GM21825 (cell line): ENCODE results near the gene AURKB.
"Not testable (repeated sequence)": the region's sequence is repeated elsewhere in the genome, so short reads cannot be mapped to it uniquely, and the experiment has no call there.

Source experiments
- ATAC-seq: cut with Tn5 transposase; IDR thresholded peaks from one replicate; pipeline ENCODE4 v1.9.1; 2021; ENCODE audit warnings: mild to moderate bottlenecking, moderate library complexity; ENCODE audit not compliant: unreplicated experiment

AURKB gene

GRCh38 chr17:8189041-8189710 is 21.2 kb downstream of the AURKB start:
- no peak for ATAC-seq

GRCh38 chr17:8188263-8188839 is 22.0 kb downstream of the AURKB start:
- no peak for ATAC-seq

- ATAC-seq, result no peak
Measured at GRCh38 chr17:8187517-8188262, 22.7 kb downstream of the AURKB start.

- no peak for ATAC-seq
Measured at GRCh38 chr17:8186787-8187516, 23.4 kb downstream of the AURKB start.

- no peak for ATAC-seq
Measured at GRCh38 chr17:8186446-8186786, 24.0 kb downstream of the AURKB start.

GRCh38 chr17:8185582-8186445 is 24.6 kb downstream of the AURKB start:
- peak; percentile 21 for ATAC-seq

GRCh38 chr17:8176998-8177731 is 33.2 kb downstream of the AURKB start:
- no peak for ATAC-seq

GRCh38 chr17:8176197-8176940 is 34.0 kb downstream of the AURKB start, which contains the start of gene TMEM107:
TMEM107 (minus strand) TSS chr17:8176380; CDS start chr17:8176286, 94 bp downstream.
- no peak for ATAC-seq

GRCh38 chr17:8175795-8176196 is 34.6 kb downstream of the AURKB start:
- no peak for ATAC-seq

GRCh38 chr17:8173871-8174322 is 36.5 kb downstream of the AURKB start:
- ATAC-seq, result peak; percentile 4

- peak; percentile 57 for ATAC-seq
Measured at GRCh38 chr17:8173056-8173870, 37.1 kb downstream of the AURKB start.

- ATAC-seq, result not testable (repeated sequence)
Measured at GRCh38 chr17:8170186-8170585, 40.2 kb downstream of the AURKB start.

GRCh38 chr17:8167526-8167925 is 42.8 kb downstream of the AURKB start:
- ATAC-seq, result no peak

GRCh38 chr17:8166731-8167130 is 43.6 kb downstream of the AURKB start:
- no peak for ATAC-seq

- no peak for ATAC-seq
Measured at GRCh38 chr17:8164815-8165131, 45.6 kb downstream of the AURKB start.

GRCh38 chr17:8163978-8164814 is 46.2 kb downstream of the AURKB start:
- no peak for ATAC-seq
